ENCODE data around the gene SPATA13. TPM values are rescaled to one million over a fixed set of nuclear protein-coding genes. Genes with fewer than 3 reads are reported as not detected.

The SPATA13 gene
- total RNA-seq, 1 experiment from 2014 or later: 21.4 TPM

- RAD21 ChIA-PET (ENCODE audit: low non-redundant PET in 1 of 2, low total read pairs in 2 of 2, uncharacterized antibody in 2 of 2, unreplicated experiment in 2 of 2): no interaction called here
- CTCF ChIA-PET: interaction anchor here (0.6 kb wide), 1 partner anchor 529 kb away, joined by 3 read pairs; no protein-coding TSS in a partner anchor
Observed at GRCh38 chr13:24112791-24113190, 47.7 kb upstream of the SPATA13 start.

More at GRCh38 chr13:24112791-24113190, 47.7 kb upstream of the SPATA13 start:
- H3K9me3 ChIP-seq (ENCODE audit: control insufficient read depth in 1 of 2, insufficient read depth in 1 of 2, low read depth in 1 of 2, low read length in 2 of 2): no peaks in the 10 kb centered on the region
- intact Hi-C loops (cut with micrococcal nuclease): no loop called here
- no peaks in the 10 kb centered on the region for H3K9me2 ChIP-seq (ENCODE audit: insufficient read depth)
- H3K36me3 ChIP-seq (ENCODE audit: control insufficient read depth in 1 of 2, insufficient read depth in 2 of 2, low read length in 2 of 2): no peaks in the 10 kb centered on the region
- DNase-seq (ENCODE audit: low read depth, low spot score) (no peak), ATAC-seq (no peak)
- H4K20me1 ChIP-seq (ENCODE audit: insufficient read depth): no peaks in the 10 kb centered on the region
- no peak overlapping the region for H3K27ac ChIP-seq (ENCODE audit: low read depth, low read length)
- H3K4me2 ChIP-seq (ENCODE audit: low read length): no peak overlapping the region
- BruUV-seq (replicated peaks): no TSS peak
- no peak overlapping the region for H3K9ac ChIP-seq (ENCODE audit: low read length)
- POLR2A ChIA-PET: no interaction called here
- no peak for TF ChIP-seq JUND (IDR thresholded peaks at IDR 0.05)
- TF ChIP-seq MAX (IDR thresholded peaks at IDR 0.05): no peak
- TF ChIP-seq EGR1 (IDR thresholded peaks at IDR 0.05; ENCODE audit: low read depth): no peak
- TF ChIP-seq ATF3 (IDR thresholded peaks at IDR 0.05): no peak
- TF ChIP-seq SP1 (IDR thresholded peaks at IDR 0.05; ENCODE audit: low read depth): no peak
- TF ChIP-seq POLR2AphosphoS5 (IDR thresholded peaks at IDR 0.05; ENCODE audit: low read depth, low read length): no peak
- no peak for TF ChIP-seq YY1 (IDR thresholded peaks at IDR 0.05; ENCODE audit: extremely low read depth, insufficient replicate concordance, low read depth, low read length)
- TF ChIP-seq SRF (IDR thresholded peaks at IDR 0.05; ENCODE audit: low read depth): no peak
- TF ChIP-seq FOSL1 (IDR thresholded peaks at IDR 0.05; ENCODE audit: low read depth): no peak
- no peak for TF ChIP-seq CBX3 (IDR thresholded peaks at IDR 0.05; ENCODE audit: low read depth)
- TF ChIP-seq ELF1 (IDR thresholded peaks at IDR 0.05; ENCODE audit: borderline replicate concordance, low read depth): no peak
- TF ChIP-seq ZBTB33 (IDR thresholded peaks at IDR 0.05; ENCODE audit: extremely low read depth, insufficient replicate concordance, low read length): no peak
- no peak for TF ChIP-seq EZH2phosphoT487 (IDR thresholded peaks at IDR 0.05; ENCODE audit: borderline replicate concordance)
- TF ChIP-seq ZFX (IDR thresholded peaks at IDR 0.05): no peak
- TF ChIP-seq RAD21 (IDR thresholded peaks at IDR 0.05; ENCODE audit: low read depth): no peak
- no peak for TF ChIP-seq CEBPB (IDR thresholded peaks at IDR 0.05; ENCODE audit: low read depth)
- no peak for TF ChIP-seq ZNF274 (IDR thresholded peaks at IDR 0.05; ENCODE audit: low read depth, low read length)
- no peak overlapping the region for H3K4me3 ChIP-seq (replicated peaks in 1 of 2; ENCODE audit: low read depth in 1 of 2, low read length in 2 of 2)
- no peak overlapping the region for H2AFZ ChIP-seq (ENCODE audit: low read depth, low read length, poor library complexity, severe bottlenecking)
- H3K4me1 ChIP-seq (ENCODE audit: control insufficient read depth in 1 of 2, insufficient read depth in 2 of 2, low read length in 2 of 2): no peaks in the 10 kb centered on the region; a peak in 1 of 4 replicates
- no peaks in the 10 kb centered on the region for H3K79me2 ChIP-seq (ENCODE audit: insufficient read depth, low read length)
- no peaks in the 10 kb centered on the region for H3K27me3 ChIP-seq (ENCODE audit: insufficient read depth, low read length)

Data from HCT116 (cell line).